ENCODE data around the gene CPLANE2.

DNA sequence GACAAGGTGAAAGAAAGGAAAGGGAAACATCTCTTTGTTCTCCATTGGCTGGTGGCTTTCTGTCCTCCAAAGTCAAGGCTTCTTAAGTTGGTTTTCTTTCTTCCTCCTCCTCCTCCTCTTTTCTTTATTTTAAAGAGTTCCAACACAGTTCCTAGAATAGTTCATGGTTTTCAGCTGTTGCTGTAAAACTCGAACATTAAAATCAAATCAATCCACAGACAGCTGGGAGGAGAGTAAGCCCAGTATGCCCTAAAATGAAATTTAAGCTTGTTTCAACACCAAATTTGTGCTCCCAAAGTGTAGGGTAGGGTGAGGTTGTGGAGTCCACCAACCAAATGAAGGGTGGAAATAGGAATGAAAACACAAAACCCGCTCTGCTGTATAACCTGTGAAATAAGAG, 10.5 kb upstream of the CPLANE2 start:
- TF ChIP-seq, protein P1, sequence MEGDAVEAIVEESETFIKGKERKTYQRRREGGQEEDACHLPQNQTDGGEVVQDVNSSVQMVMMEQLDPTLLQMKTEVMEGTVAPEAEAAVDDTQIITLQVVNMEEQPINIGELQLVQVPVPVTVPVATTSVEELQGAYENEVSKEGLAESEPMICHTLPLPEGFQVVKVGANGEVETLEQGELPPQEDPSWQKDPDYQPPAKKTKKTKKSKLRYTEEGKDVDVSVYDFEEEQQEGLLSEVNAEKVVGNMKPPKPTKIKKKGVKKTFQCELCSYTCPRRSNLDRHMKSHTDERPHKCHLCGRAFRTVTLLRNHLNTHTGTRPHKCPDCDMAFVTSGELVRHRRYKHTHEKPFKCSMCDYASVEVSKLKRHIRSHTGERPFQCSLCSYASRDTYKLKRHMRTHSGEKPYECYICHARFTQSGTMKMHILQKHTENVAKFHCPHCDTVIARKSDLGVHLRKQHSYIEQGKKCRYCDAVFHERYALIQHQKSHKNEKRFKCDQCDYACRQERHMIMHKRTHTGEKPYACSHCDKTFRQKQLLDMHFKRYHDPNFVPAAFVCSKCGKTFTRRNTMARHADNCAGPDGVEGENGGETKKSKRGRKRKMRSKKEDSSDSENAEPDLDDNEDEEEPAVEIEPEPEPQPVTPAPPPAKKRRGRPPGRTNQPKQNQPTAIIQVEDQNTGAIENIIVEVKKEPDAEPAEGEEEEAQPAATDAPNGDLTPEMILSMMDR (IDR thresholded peaks at IDR 0.05) = no peak
- no peak for TF ChIP-seq POLR2A (IDR thresholded peaks at IDR 0.05)
